NOMO-1 treated with DMSO at 0.1 percent for 48 hours (cell line): Measurements from ENCODE around the gene PIP5K1C.

Source experiments
- DNase-seq: peaks from one replicate; lab custom pipeline; 2025; ENCODE audit not compliant: unreplicated experiment; lab: John Stamatoyannopoulos, UW

Gene PIP5K1C

GRCh38 chr19:3700242-3701032, at the start of gene PIP5K1C:
Gene PIP5K1C, minus strand, starts transcription at chr19:3700468. Its CDS starts 78 bp downstream, at chr19:3700390.
- DNase-seq: peak; percentile 74

DNA sequence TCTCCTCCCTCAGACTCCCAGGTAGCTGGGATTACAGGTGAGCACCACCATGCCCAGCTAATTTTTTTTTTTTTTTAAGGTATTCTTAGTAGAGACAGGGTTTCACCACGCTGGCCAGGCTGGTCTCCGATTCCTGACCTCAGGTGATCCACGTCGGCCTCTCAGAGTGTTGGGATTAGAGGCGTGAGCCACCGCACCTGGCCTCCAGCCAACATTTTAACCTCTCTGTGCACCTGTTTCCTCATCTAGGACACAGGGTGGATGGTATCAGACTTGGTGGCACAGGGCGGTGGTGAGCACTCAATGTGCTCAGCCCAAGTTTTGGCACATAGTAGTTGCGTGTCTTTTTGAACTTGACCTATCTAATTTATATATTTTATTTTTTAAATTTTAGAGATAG, 48.7 kb upstream of the PIP5K1C start:
- DNase-seq: no peak

- DNase-seq: no peak
These were observed 46.2 kb upstream of the PIP5K1C start for GRCh38 chr19:3746371-3747056.

GRCh38 chr19:3745363-3746045, 45.2 kb upstream of the PIP5K1C start:
- DNase-seq: no peak

DNA sequence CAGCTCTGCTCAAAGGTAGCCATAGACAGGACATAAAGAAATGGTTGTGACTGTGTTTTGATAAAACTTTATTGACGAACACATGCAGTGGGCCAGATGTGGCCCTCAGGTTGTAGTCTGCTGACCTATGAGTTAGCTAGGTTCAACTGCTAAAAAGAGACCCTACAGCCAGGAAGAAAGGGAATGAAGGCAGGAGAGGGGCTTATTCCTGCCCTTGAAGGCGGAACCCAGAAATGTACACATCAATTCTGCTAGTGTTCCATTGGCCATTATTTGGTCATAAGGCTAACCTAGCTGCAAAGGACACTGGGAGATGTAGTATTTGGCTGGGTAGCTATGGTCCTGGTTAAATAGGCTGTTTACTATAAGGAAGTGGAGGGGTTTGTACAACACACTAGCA, 43.2 kb upstream of the PIP5K1C start:
- DNase-seq: no peak

- DNase-seq: no peak
These were observed 40.2 kb upstream of the PIP5K1C start for GRCh38 chr19:3740431-3740830.

GRCh38 chr19:3738477-3739220, 38.4 kb upstream of the PIP5K1C start:
- DNase-seq: no peak

DNA sequence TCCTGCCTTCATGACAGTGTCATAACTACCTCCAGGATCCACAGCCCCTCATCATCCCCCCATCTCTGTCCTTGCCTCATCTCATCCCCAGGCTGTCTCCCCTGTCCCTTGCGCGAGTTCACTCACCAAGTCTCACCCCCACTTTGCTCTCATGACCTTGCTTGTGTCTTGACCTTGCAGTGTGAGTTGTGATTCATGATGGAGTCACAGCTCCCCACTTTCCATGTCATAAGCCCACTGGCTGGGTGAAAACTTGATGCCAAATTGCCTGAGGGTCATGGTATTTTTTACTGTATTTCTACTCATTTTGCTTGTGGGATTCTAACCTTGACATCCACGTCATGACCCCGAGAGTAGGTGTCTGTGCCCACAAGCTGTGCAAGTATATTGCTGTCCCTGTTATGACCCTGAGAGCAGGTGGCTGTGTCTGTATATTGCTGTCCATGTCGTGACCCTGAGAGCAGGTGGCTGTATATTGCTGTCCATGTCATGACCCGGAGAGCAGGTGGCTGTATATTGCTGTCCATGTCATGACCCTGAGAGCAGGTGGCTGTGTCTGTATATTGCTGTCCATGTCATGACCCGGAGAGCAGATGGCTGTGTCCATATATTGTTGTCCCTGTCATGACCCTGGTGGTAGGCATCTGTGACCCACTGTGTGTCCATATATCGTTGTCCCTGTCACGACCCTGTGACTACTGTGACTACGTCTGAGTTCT, 37.4 kb upstream of the PIP5K1C start:
- no peak for DNase-seq

DNA sequence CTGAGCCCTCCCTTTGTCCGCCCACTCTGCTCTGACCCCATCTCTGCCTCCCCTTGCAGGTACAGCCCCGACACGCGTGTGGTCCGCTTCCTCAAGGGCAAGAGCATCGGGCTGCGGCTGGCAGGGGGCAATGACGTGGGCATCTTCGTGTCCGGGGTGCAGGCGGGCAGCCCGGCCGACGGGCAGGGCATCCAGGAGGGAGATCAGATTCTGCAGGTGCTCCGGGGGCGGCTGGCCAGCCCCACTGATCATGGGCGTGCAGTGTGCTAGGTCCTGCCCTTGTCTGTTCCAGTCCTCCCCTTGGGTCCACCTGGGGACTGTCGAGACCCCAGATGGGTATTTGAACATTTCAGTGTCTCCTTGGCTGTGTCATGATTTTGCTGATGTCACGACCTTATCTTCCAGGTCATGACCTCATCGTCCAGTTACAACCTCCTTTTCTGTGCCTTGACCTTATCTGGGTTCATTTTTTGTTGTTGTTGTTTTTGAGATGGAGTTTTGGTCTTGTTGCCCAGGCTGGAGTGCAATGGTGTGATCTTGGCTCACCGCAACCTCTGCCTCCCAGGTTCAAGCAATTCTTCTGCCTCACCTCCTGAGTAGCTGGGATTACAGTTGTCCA, 35.9 kb upstream of the PIP5K1C start:
- no peak for DNase-seq

DNA sequence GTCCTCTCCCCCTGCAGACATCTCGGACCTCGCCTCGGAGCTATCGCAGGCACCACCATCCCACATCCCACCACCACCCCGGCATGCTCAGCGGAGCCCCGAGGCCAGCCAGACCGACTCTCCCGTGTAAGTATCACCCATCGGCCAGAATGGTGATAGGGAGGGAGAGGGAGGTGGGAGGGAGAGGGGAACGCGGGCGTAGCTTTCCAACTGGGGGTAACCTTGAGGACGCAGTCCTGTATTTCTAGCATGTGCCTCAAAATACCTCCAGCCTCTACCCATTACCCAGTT, 34.0 kb upstream of the PIP5K1C start:
- DNase-seq: no peak

GRCh38 chr19:3733549-3734309, 33.5 kb upstream of the PIP5K1C start:
- no peak for DNase-seq

DNA sequence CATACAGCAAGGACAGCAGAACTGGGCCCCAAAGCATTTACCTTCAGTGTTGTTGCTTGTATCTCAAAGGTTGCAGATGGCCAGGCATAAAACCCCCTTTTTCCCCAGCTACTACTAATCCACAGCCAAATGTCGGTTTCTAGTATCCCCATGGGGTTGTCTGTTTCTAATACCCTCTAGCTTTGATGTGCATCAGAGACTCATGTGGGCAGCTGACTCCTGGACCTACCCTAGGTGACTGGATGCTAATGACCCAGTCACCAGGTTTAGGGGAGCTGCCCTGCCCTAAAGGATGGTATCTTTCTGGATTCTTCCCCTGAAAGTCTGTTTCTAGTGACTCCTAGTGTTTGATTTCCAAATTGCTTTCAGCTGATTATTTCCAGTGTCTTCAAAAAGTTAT, 31.8 kb upstream of the PIP5K1C start:
- no peak for DNase-seq

- no peak for DNase-seq
These were observed 30.2 kb upstream of the PIP5K1C start for GRCh38 chr19:3730457-3730958.

- DNase-seq: no peak
These were observed 25.5 kb upstream of the PIP5K1C start for GRCh38 chr19:3725640-3726310.

DNA sequence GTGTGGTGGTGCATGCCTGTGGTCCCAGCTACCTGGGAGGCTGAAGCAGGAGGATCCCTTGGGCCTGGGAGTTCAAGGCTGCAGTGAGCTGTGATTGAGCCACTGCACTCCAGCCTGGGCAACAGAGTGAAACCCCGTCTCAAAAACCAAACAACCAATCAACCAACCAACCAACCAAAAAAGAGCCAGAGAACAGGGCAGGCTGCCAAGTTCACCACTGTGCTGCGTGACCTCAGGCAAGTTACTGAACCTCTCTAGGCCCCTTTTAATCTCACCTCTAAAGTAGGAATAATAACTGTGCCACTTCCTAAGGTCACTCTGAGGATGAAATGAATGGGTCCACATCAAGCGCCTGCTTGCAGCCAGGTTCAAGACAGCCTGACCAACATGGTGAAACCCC, 24.9 kb upstream of the PIP5K1C start:
- DNase-seq: no peak

GRCh38 chr19:3723883-3724282, 23.6 kb upstream of the PIP5K1C start:
- no peak for DNase-seq

- DNase-seq: no peak
These were observed 22.8 kb upstream of the PIP5K1C start for GRCh38 chr19:3723110-3723488.

DNA sequence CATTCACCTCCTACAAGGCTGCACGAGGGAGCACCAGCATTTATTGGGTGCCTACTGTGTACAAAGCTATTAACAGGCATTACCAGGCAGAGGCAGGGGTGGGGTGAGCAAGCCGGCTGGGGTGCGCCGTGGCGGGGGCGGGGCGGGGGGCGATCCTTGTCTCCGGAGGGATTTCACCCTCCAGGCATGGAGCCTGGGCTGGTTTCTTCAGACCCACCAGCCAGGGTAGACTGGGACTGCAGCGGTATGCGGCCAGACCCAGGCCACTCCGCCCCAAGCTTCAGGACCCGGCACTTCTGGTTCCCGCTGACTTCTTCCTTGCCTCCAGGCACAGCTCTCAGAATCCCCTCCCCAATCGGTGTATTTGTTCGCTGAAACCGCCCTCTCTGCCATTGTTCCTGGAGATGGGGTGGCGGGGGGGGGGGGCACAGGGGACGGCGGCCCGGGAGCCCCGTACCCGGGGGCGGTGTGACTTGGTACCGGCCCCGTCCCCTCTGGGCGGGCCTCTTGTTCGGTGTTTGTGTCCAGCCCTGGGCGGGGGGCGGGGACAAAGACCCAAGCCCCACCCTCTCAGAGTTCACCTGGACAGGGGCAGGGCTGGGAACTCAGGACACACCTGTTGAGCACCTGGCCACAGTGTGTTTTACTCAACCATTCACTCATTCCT, 22.3 kb upstream of the PIP5K1C start:
- DNase-seq: no peak
